Activated T-helper 1 cell treated with Interleukin-2 at 50 U/mL for 16 hours (primary cell): ENCODE data around the gene FLNA.
"Not testable (repeated sequence)": the region's sequence is repeated elsewhere in the genome, so short reads cannot be mapped to it uniquely, and the experiment has no call there.

ENCODE experiments used
- DNase-seq: peaks from one replicate; pipeline ENCODE4 v3.0.0-alpha.2; 2020; ENCODE audit warnings: low read depth

The FLNA gene

GRCh38 chrX:154359362-154360154 is 14.9 kb downstream of the FLNA start:
- DNase-seq, result no peak

- no peak for DNase-seq
These were observed 15.6 kb downstream of the FLNA start for GRCh38 chrX:154358829-154359228.

- DNase-seq, result no peak
These were observed 16.4 kb downstream of the FLNA start for GRCh38 chrX:154358011-154358410.

DNA sequence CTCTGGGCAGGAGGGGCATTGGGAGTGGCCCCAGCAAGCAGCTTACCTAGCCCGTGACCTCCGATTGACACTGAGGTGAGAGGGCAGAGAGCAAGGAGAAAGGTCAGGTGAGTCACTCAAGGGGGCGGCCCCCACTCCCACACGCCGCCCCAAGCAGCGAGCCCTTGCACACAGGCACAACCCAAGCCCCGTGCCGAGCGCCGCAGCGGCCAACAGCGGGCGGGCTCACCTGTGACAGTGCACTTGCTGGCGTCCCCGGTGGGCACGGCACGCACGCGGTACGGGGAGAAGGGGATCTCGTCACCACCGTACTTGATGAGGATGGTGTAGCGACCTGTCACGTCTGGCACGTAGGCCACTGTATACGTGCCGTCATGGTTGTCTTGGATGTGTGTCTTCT is 17.2 kb downstream of the FLNA start:
- no peak for DNase-seq

GRCh38 chrX:154356596-154356995 is 17.8 kb downstream of the FLNA start:
- no peak for DNase-seq

DNA sequence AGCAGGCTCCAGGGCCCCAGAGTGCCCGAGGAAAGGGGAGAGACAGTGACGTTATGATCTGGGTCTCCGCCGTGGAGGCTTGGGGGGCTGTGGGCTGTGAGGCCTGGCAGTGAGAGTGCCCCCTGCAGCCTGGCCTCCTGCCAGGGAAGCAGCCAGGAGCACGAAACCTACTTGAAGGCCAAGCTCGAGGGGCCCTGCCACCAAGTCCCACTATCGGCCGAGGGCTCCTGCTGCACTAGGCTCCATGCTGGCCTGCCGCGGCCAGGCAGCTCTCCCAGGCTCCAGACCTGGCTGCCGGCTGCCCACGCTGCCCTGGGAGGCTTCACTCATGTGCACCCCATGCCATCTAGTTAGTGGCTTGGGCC is 18.7 kb downstream of the FLNA start:
- DNase-seq, result no peak

- DNase-seq, result no peak
These were observed 19.2 kb downstream of the FLNA start for GRCh38 chrX:154355094-154355775.

DNA sequence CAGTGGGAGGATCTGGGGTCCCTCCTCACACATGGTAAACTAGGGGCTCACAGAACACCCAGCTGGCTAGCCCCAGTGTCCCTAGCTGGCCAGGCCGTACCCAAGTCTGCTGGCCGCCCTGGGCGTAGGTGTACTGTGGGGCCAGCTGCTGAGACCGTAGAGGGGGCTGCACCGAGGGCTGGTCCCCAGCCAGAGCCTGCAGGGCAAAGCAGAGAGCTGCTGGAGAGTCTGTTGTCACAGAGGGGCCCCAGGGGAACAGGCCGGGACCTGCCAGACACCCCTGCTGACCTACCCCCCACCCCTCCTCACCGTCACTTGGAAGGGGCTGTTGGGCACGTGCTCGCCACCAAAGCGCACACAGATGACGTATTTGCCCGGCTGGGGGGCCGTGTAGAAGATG is 19.9 kb downstream of the FLNA start:
- DNase-seq, result no peak

DNA sequence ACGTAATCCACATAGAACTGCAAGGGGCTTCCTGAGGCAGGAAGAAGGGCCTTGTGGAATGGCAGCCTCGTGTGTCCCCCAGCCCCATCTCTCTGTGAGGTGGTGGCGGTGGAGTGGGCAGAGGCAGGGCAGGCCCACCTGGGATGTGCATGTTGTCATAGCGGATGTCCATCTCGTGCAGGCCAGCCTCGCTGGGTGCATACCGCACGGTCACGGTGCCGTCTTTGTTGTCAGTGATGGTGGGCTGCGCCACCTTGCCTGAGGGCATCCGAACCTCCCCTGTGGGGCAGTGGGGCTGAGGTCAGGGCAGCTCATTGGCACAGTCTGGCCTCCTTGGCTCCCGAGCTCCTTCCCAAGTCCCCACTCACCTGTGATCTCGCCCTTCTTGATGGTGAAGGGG is 20.4 kb downstream of the FLNA start:
- DNase-seq, result no peak

- DNase-seq, result no peak
These were observed 21.1 kb downstream of the FLNA start for GRCh38 chrX:154353172-154353843.

GRCh38 chrX:154352466-154352865 is 22.0 kb downstream of the FLNA start:
- no peak for DNase-seq

GRCh38 chrX:154352012-154352401 is 22.4 kb downstream of the FLNA start:
- DNase-seq, result no peak

GRCh38 chrX:154351183-154352011 is 23.0 kb downstream of the FLNA start:
- peak; percentile 37 for DNase-seq

- DNase-seq, result no peak
These were observed 23.8 kb downstream of the FLNA start for GRCh38 chrX:154350429-154351182.

GRCh38 chrX:154349979-154350378 is 24.5 kb downstream of the FLNA start:
- DNase-seq, result no peak

- no peak for DNase-seq
These were observed 25.0 kb downstream of the FLNA start for GRCh38 chrX:154349359-154349935.

- DNase-seq, result no peak
These were observed 25.6 kb downstream of the FLNA start for GRCh38 chrX:154348646-154349358.

GRCh38 chrX:154348114-154348531 is 26.3 kb downstream of the FLNA start:
- DNase-seq, result no peak

- not testable (repeated sequence) for DNase-seq
These were observed 30.8 kb downstream of the FLNA start for GRCh38 chrX:154343620-154344019.

DNA sequence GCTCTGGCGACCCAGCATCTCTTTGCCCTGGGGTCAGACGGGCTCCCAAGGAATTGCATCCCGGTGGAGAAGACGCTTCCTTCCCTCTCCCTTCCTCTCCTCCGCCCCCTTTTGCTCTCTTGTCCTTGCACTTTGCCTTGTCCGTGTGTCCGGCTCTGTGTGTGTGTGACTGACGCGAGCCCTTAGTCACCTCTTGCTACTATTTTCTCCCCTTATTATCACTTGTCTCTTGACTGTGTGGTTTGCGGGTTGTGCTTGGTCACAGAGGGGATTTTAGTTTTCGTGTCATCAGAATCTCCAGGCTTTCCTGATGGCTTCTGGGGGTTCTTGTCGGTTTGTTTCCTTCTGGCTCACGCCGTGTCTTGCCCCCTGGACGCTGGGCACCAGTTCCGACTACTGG is 31.4 kb downstream of the FLNA start:
- DNase-seq, result not testable (repeated sequence)
